Stomach (tissue), 4 donors: ENCODE measurements around the gene NSUN7.

Experiments used
- CTCF ChIP-seq, 7 experiments: fragments of 450-650 bp in 4 of 7; fragments of 200-600 bp in 3 of 7; sonication (generic) in 3 of 7; IDR thresholded peaks; one replicate each; pipeline ENCODE4 v1.5.1; 2016 to 2019; ENCODE audit warnings: antibody characterized with exemption in 7 of 7, control low read depth in 2 of 7, mild to moderate bottlenecking in 1 of 7
- POLR2A ChIP-seq, 4 donors: fragments of 450-650 bp; IDR thresholded peaks; one replicate each; pipeline ENCODE4 v1.6.1; 2016; ENCODE audit warnings: antibody characterized with exemption in 4 of 4, control low read depth in 2 of 4, mild to moderate bottlenecking in 1 of 4, moderate library complexity in 1 of 4
- POLR2AphosphoS5 ChIP-seq, 3 donors: sonication (generic); formaldehyde crosslinking; IDR thresholded peaks; one replicate each; pipeline ENCODE4 v1.6.1; 2016; ENCODE audit warnings: antibody characterized with exemption in 3 of 3

- peak in 4 of 7 experiments; percentile 35 to 84 (median 59) for TF ChIP-seq CTCF (IDR thresholded peaks at IDR 0.05)
- TF ChIP-seq POLR2A (IDR thresholded peaks at IDR 0.05): no peak
- TF ChIP-seq POLR2AphosphoS5 (IDR thresholded peaks at IDR 0.05): peak in 1 of 3 donors; percentile 63
Measured at GRCh38 chr4:40719008-40719623, 30.6 kb upstream of the NSUN7 start.
